HG03460 (cell line): Measurements from ENCODE around the gene PACSIN2.
"Not testable (repeated sequence)": the region's sequence is repeated elsewhere in the genome, so short reads cannot be mapped to it uniquely, and the experiment has no call there.

ENCODE experiments used
- ATAC-seq: cut with Tn5 transposase; IDR thresholded peaks from one replicate; pipeline ENCODE4 v1.9.1; 2021; ENCODE audit not compliant: unreplicated experiment

The PACSIN2 gene

GRCh38 chr22:42967005-42967404 lies 47.9 kb downstream of the PACSIN2 start:
- ATAC-seq: no peak

GRCh38 chr22:42966497-42966896 lies 48.5 kb downstream of the PACSIN2 start:
- ATAC-seq: no peak

GRCh38 chr22:42964994-42965699 lies 49.8 kb downstream of the PACSIN2 start:
- ATAC-seq: no peak

GRCh38 chr22:42963231-42963595 lies 51.7 kb downstream of the PACSIN2 start:
- no peak for ATAC-seq

GRCh38 chr22:42962295-42963230 lies 52.4 kb downstream of the PACSIN2 start:
- ATAC-seq: no peak

- ATAC-seq: no peak
These were observed 53.1 kb downstream of the PACSIN2 start for GRCh38 chr22:42961810-42962209.

- not testable (repeated sequence) for ATAC-seq
These were observed 53.6 kb downstream of the PACSIN2 start for GRCh38 chr22:42961400-42961690.

- ATAC-seq: no peak
These were observed 54.2 kb downstream of the PACSIN2 start for GRCh38 chr22:42960531-42961399.

- no peak for ATAC-seq
These were observed 55.1 kb downstream of the PACSIN2 start for GRCh38 chr22:42959576-42960509.

- no peak for ATAC-seq
These were observed 56.0 kb downstream of the PACSIN2 start for GRCh38 chr22:42958937-42959336.

GRCh38 chr22:42957958-42958357 lies 57.0 kb downstream of the PACSIN2 start:
- ATAC-seq: no peak

- no peak for ATAC-seq
These were observed 57.4 kb downstream of the PACSIN2 start for GRCh38 chr22:42957544-42957943.

GRCh38 chr22:42955848-42956247 lies 59.1 kb downstream of the PACSIN2 start:
- no peak for ATAC-seq

GRCh38 chr22:42955087-42955635 lies 59.8 kb downstream of the PACSIN2 start:
- ATAC-seq: no peak

- not testable (repeated sequence) for ATAC-seq
These were observed 61.2 kb downstream of the PACSIN2 start for GRCh38 chr22:42953751-42954150.

- ATAC-seq: no peak
These were observed 63.7 kb downstream of the PACSIN2 start for GRCh38 chr22:42951093-42951710.

- ATAC-seq: no peak
These were observed 64.7 kb downstream of the PACSIN2 start for GRCh38 chr22:42950281-42950680.

- ATAC-seq: no peak
These were observed 65.8 kb downstream of the PACSIN2 start for GRCh38 chr22:42949159-42949558.

- ATAC-seq: no peak
These were observed 66.7 kb downstream of the PACSIN2 start for GRCh38 chr22:42948294-42948693.
